Prostate gland (tissue), 2 donors: Measurements from ENCODE around the gene TBXT. TPM values are rescaled to one million over a fixed set of nuclear protein-coding genes. Genes with fewer than 3 reads are reported as not detected.

ENCODE experiments used
- DNase-seq: peaks from one replicate; pipeline ENCODE4 v3.0.0-alpha.2; 2019; ENCODE audit warnings: low spot score
- H3K27ac ChIP-seq, 2 donors: fragments of 200-600 bp; sonication (generic); 2 replicates each; pipeline ENCODE4 v1.5.1; 2017 to 2019
- H3K27me3 ChIP-seq: fragments of 200-600 bp; sonication (generic); replicated peaks from 2 replicates; pipeline ENCODE4 v1.5.1; 2019; ENCODE audit not compliant: insufficient read depth
- H3K36me3 ChIP-seq, 2 donors: fragments of 200-600 bp; sonication (generic); 1 replicate in 1 of 2; 2 replicates in 1 of 2; pipeline versions ENCODE4 v1.5.1 to v1.8.1; 2017 to 2019
- H3K4me1 ChIP-seq: fragments of 200-600 bp; sonication (generic); replicated peaks from 2 replicates; pipeline ENCODE4 v1.5.1; 2019
- H3K4me3 ChIP-seq, 2 donors: fragments of 200-600 bp; sonication (generic); 2 replicates each; pipeline ENCODE4 v1.5.1; 2017 to 2019
- H3K9me3 ChIP-seq: fragments of 200-600 bp; sonication (generic); 2 replicates; pipeline ENCODE4 v1.5.1; 2017
- POLR2A ChIP-seq: fragments of 450-650 bp; IDR thresholded peaks from one replicate; pipeline ENCODE4 v1.6.1; 2016; ENCODE audit warnings: antibody characterized with exemption, mild to moderate bottlenecking
- POLR2AphosphoS5 ChIP-seq: sonication (generic); formaldehyde crosslinking; IDR thresholded peaks from one replicate; pipeline ENCODE4 v1.6.1; 2017; ENCODE audit warnings: antibody characterized with exemption
- WGBS: methylation state at CpG from one replicate; pipeline ENCODE4 v1.1.5; 2018; 5-methylcytosine and 5-hydroxymethylcytosine counted together
- intact Hi-C: fragments of 100-400 bp; cut with DNase I; formaldehyde crosslinking; loops from one replicate; pipeline ENCODE4 v1.14.2; 2022
- total RNA-seq, 2 donors: library from RNA; depleted of rRNA; stranded (reverse); fragments of >200 nt; gene quantifications; one replicate each; pipeline ENCODE4 v1.1.0, GENCODE V29; 2016
- TF ChIP-seq, protein P1 (sequence below), 4 experiments: fragments of 200-600 bp in 2 of 4; fragments of 450-650 bp in 2 of 4; sonication (generic) in 2 of 4; IDR thresholded peaks; 1 replicate in 3 of 4; 2 replicates in 1 of 4; pipeline ENCODE4 v1.5.1; 2016 to 2019; ENCODE audit warnings: antibody characterized with exemption in 4 of 4, mild to moderate bottlenecking in 2 of 4, moderate library complexity in 2 of 4

TBXT gene
- total RNA-seq, 2 donors from 2014 or later = 0.23 TPM; not detected in 1

DNA sequence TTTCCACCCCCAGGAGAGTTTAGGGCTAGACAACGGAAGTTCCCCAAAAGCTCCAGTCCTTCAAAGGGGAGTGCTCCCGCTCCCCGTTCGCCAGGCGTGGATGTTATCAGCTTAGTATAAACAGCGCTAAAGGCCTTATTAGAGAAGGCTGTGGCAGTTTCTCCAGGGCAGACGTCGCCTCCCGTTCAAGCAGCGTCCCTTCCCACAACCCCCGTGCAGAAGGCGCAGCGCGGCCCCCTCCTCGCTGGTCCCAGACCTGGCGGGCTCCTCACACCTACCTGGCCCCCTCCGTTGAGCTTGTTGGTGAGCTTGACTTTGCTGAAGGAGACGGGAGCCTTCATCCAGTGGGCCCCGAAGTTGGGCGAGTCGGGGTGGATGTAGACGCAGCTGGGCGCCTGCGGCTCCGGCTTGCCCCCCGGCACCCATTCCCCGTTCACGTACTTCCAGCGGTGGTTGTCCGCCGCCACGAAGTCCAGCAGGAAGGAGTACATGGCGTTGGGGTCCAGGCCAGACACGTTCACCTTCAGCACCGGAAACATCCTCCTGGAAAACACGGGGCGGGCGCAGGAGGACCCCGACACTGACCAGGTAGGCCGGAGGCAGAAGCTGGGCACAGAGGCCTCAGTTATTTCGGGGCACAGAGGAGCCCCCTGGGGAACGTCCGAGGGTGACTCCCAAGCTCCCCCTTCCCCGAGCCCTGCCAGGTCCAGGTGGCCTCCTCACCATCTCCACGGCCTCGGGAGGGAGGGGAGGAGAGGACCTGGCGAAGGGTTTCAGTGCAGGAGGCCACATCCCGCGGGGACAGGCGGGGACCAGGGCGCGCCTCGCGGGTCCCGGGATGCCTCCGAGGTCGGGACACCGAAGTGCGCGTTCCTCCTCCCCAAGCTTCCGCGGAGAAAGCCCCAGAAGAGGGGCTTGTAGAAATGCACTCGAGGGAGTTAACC lies 1.1 kb downstream of the TBXT start:
- H3K4me1 ChIP-seq = no peaks in the 10 kb centered on the region
- 6% methylated on average over 48 of the region's 63 CpGs for WGBS
- TF ChIP-seq POLR2AphosphoS5 = no peak
- TF ChIP-seq POLR2A = no peak
- TF ChIP-seq, protein P1, sequence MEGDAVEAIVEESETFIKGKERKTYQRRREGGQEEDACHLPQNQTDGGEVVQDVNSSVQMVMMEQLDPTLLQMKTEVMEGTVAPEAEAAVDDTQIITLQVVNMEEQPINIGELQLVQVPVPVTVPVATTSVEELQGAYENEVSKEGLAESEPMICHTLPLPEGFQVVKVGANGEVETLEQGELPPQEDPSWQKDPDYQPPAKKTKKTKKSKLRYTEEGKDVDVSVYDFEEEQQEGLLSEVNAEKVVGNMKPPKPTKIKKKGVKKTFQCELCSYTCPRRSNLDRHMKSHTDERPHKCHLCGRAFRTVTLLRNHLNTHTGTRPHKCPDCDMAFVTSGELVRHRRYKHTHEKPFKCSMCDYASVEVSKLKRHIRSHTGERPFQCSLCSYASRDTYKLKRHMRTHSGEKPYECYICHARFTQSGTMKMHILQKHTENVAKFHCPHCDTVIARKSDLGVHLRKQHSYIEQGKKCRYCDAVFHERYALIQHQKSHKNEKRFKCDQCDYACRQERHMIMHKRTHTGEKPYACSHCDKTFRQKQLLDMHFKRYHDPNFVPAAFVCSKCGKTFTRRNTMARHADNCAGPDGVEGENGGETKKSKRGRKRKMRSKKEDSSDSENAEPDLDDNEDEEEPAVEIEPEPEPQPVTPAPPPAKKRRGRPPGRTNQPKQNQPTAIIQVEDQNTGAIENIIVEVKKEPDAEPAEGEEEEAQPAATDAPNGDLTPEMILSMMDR (IDR thresholded peaks at IDR 0.05) = no peak
- no peak overlapping the region for H3K27ac ChIP-seq
- no peaks in the 10 kb centered on the region for H3K9me3 ChIP-seq
- peaks cover 38% of the 10 kb centered on the region for H3K27me3 ChIP-seq
- no peak overlapping the region for H3K4me3 ChIP-seq
- H3K36me3 ChIP-seq = no peaks in the 10 kb centered on the region
- DNase-seq = no peak
- intact Hi-C loops = no loop called here

GRCh38 chr6:166165558-166166313 lies 1.9 kb downstream of the TBXT start:
- TF ChIP-seq, protein P1 (IDR thresholded peaks at IDR 0.05) = no peak
- TF ChIP-seq POLR2AphosphoS5 (no peak), POLR2A (no peak)
- WGBS = 43% methylated on average over 23 of the region's 23 CpGs
- Histone ChIP-seq H3K36me3 (no peaks in the 10 kb centered on the region), H3K27ac (no peak overlapping the region), H3K4me3 (no peak overlapping the region), H3K4me1 (no peaks in the 10 kb centered on the region), H3K9me3 (no peaks in the 10 kb centered on the region), H3K27me3 (peaks cover 38% of the 10 kb centered on the region)
- no peak for DNase-seq
- intact Hi-C loops = no loop called here

DNA sequence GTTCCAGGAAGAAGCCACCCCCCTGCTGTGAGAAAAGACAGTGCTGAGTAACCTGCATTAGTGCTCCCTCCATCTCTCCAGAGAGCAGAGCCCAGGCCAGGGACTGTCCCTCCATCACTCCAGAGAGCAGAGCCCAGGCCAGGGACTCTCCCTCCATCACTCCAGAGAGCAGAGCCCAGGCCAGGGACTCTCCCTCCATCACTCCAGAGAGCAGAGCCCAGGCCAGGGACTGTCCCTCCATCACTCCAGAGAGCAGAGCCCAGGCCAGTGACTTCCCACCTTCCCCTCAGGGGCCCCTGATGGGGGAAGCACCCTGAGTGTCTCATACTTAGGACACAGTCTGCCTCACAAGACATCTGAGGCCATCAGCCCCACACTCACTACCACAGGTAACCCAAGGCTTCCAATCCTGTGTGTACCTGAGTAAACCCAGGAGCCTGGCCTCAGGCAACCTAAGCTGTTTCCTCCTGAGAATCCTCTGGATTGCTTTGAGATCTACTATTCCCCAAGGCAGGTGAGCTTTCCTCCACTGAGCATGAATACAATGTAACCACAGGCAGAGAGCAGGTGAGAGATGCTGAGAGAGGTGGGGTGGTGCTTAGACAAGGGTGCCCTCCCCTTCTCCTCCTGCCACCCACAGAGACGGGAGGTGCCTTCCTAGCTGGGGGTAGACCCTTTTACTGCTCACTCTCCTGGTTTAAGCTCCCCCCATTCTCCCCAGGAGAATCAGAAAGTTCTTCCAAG lies 4.9 kb downstream of the TBXT start:
- H3K4me1 ChIP-seq = no peaks in the 10 kb centered on the region
- no peak overlapping the region for H3K4me3 ChIP-seq
- no peaks in the 10 kb centered on the region for H3K9me3 ChIP-seq
- TF ChIP-seq POLR2A (no peak), POLR2AphosphoS5 (no peak)
- TF ChIP-seq, protein P1 (IDR thresholded peaks at IDR 0.05) = no peak
- intact Hi-C loops = no loop called here
- peaks cover 19% of the 10 kb centered on the region for H3K27me3 ChIP-seq
- no peaks in the 10 kb centered on the region for H3K36me3 ChIP-seq
- WGBS = 50% methylated on average over 1 of the region's 1 CpG
- H3K27ac ChIP-seq = no peak overlapping the region
- DNase-seq = no peak

- no peaks in the 10 kb centered on the region for H3K4me1 ChIP-seq
- H3K27me3 ChIP-seq = no peaks in the 10 kb centered on the region
- no peak for DNase-seq
- no peaks in the 10 kb centered on the region for H3K9me3 ChIP-seq
- no peak overlapping the region for H3K4me3 ChIP-seq
- no peaks in the 10 kb centered on the region for H3K36me3 ChIP-seq
- WGBS = 93% methylated on average over 23 of the region's 28 CpGs
- intact Hi-C loops = no loop called here
- no peak for TF ChIP-seq POLR2AphosphoS5
- TF ChIP-seq, protein P1 (IDR thresholded peaks at IDR 0.05) = no peak
- TF ChIP-seq POLR2A = no peak
- H3K27ac ChIP-seq = no peak overlapping the region
Observed at GRCh38 chr6:166157930-166158617, 9.6 kb downstream of the TBXT start.
